ENCODE data around the gene PLA2G4C.

- TF ChIP-seq, protein P1, sequence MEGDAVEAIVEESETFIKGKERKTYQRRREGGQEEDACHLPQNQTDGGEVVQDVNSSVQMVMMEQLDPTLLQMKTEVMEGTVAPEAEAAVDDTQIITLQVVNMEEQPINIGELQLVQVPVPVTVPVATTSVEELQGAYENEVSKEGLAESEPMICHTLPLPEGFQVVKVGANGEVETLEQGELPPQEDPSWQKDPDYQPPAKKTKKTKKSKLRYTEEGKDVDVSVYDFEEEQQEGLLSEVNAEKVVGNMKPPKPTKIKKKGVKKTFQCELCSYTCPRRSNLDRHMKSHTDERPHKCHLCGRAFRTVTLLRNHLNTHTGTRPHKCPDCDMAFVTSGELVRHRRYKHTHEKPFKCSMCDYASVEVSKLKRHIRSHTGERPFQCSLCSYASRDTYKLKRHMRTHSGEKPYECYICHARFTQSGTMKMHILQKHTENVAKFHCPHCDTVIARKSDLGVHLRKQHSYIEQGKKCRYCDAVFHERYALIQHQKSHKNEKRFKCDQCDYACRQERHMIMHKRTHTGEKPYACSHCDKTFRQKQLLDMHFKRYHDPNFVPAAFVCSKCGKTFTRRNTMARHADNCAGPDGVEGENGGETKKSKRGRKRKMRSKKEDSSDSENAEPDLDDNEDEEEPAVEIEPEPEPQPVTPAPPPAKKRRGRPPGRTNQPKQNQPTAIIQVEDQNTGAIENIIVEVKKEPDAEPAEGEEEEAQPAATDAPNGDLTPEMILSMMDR (IDR thresholded peaks at IDR 0.05; ENCODE audit: insufficient read depth, low read depth, low read length) = no peak
- no peak for TF ChIP-seq EZH2 (IDR thresholded peaks at IDR 0.05; ENCODE audit: insufficient read depth, low read length)
These were observed 85.1 kb downstream of the PLA2G4C start for GRCh38 chr19:48025480-48025879.

All from astrocyte (in vitro differentiated cells and primary cell).